Measurements from ENCODE around the gene AUTS2.

AUTS2 gene

DNA sequence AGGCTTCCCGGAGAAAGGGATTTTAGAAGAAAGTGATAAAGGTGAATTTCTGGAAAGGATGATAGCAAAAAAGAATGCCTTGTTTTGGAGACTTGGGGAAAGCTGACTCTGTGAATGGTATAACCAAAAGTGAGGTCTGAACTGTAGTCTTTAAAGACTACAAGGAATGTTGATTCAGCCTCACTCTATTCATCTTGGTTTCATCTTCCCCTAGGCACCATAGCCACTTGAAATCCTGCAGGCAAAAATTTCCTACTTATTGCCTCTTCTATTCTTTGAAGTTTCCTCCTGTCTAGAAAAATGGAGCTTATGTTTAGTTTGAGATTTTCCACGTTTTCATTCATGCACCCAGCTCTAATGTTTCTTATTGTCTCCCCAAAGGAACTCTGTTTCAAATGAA is 518.0 kb downstream of the AUTS2 start:
- no peaks in the 10 kb centered on the region for H3K9me3 ChIP-seq (ENCODE audit: control insufficient read depth in 1 of 2, low read length in 2 of 2)
- H3K4me3 ChIP-seq (ENCODE audit: low read depth in 1 of 2, low read length in 2 of 2): no peak overlapping the region
- H3K27me3 ChIP-seq (ENCODE audit: low read depth, low read length): no peaks in the 10 kb centered on the region

DNA sequence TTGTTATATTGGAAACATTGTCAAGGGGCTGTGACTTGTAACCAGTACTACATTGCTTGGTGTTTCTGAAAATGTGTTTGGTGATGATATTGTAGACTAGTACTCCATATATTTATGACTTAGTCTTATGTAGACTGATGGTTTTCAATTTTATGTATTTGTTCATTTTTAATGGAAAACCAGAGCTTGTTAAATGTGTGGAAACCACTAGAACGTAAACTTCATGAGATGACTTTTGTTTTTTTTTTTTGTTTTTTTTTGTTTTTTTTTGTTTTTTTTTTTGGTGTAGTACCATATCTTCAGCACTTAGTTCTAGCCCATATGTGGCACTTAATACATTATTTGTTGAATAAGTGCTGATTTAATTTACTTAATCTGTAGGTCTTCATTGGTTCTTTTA is 518.6 kb downstream of the AUTS2 start:
- H3K9me3 ChIP-seq (ENCODE audit: control insufficient read depth in 1 of 2, low read length in 2 of 2): peaks cover 3 to 4% of the 10 kb centered on the region in 2 donors
- no peak overlapping the region for H3K4me3 ChIP-seq (ENCODE audit: low read depth in 1 of 2, low read length in 2 of 2)
- H3K27me3 ChIP-seq (ENCODE audit: low read depth, low read length): no peaks in the 10 kb centered on the region
- no peak overlapping the region for H3K27ac ChIP-seq (ENCODE audit: low read length)
- H3K4me1 ChIP-seq (ENCODE audit: control insufficient read depth in 1 of 2, insufficient read depth in 2 of 2, low read length in 2 of 2): no peaks in the 10 kb centered on the region
- peaks cover 0 to 3% of the 10 kb centered on the region in 2 donors for H3K36me3 ChIP-seq (ENCODE audit: control insufficient read depth in 1 of 2, insufficient read depth in 2 of 2, low read length in 2 of 2)

More for the DNA sequence above, 518.0 kb downstream of the AUTS2 start:
- Histone ChIP-seq H3K4me1 (ENCODE audit: control insufficient read depth in 1 of 2, insufficient read depth in 2 of 2, low read length in 2 of 2) (no peaks in the 10 kb centered on the region), H3K27ac (ENCODE audit: low read length) (no peak overlapping the region), H3K36me3 (ENCODE audit: control insufficient read depth in 1 of 2, insufficient read depth in 2 of 2, low read length in 2 of 2) (peaks cover 0 to 2% of the 10 kb centered on the region in 2 donors)

DNA sequence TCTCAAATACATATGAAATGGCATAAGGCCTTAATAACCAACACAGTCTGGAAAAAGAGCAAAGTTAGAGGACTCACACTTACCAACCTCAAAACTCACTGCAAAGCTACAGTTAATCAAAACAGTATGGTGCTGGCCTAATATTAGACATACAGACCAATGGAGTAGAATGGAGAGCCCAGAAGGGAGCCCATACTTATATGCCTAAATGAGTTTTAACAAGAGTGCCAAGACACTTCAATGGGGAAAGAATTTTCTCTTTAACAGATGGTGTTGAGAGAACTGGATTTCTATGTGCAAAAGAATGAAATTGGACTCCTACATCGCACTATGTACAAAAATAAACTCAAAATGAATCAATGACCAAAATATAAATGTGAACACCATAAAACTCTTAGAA is 522.6 kb downstream of the AUTS2 start:
- Histone ChIP-seq H3K36me3 (ENCODE audit: control insufficient read depth in 1 of 2, insufficient read depth in 2 of 2, low read length in 2 of 2) (peaks cover 0 to 3% of the 10 kb centered on the region in 2 donors), H3K4me1 (ENCODE audit: control insufficient read depth in 1 of 2, insufficient read depth in 2 of 2, low read length in 2 of 2) (no peaks in the 10 kb centered on the region)

DNA sequence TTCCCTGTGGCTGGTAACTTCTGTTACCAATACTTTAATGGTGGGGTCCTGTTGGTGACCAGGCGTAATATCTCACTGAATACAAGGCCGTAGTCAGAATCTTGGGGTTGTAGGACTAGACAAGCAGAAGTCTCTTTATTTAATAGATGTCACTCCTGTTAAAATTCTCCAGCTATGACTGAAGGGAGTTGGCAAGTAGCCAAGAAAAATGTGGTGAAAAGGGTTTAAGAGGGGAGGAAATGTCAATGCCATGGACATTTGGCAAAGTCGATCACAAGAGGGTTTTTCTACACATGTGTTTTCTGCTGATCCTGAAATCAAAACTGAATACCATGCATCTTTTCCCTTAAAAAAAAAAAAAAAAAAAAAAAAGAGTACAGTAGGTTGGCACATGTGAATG is 533.5 kb downstream of the AUTS2 start:
- Histone ChIP-seq H3K27ac (ENCODE audit: low read length) (no peak overlapping the region), H3K4me1 (ENCODE audit: control insufficient read depth in 1 of 2, insufficient read depth in 2 of 2, low read length in 2 of 2) (peaks cover 0 to 13% of the 10 kb centered on the region in 2 donors), H3K9me3 (ENCODE audit: control insufficient read depth in 1 of 2, low read length in 2 of 2) (no peaks in the 10 kb centered on the region), H3K36me3 (ENCODE audit: control insufficient read depth in 1 of 2, insufficient read depth in 2 of 2, low read length in 2 of 2) (no peaks in the 10 kb centered on the region), H3K27me3 (ENCODE audit: low read depth, low read length) (no peaks in the 10 kb centered on the region), H3K4me3 (ENCODE audit: low read depth in 1 of 2, low read length in 2 of 2) (no peak overlapping the region)

More for the DNA sequence above, 522.6 kb downstream of the AUTS2 start:
- peaks cover 4 to 9% of the 10 kb centered on the region in 2 donors for H3K9me3 ChIP-seq (ENCODE audit: control insufficient read depth in 1 of 2, low read length in 2 of 2)
- no peak overlapping the region for H3K27ac ChIP-seq (ENCODE audit: low read length)
- no peaks in the 10 kb centered on the region for H3K27me3 ChIP-seq (ENCODE audit: low read depth, low read length)
- H3K4me3 ChIP-seq (ENCODE audit: low read depth in 1 of 2, low read length in 2 of 2): no peak overlapping the region

DNA sequence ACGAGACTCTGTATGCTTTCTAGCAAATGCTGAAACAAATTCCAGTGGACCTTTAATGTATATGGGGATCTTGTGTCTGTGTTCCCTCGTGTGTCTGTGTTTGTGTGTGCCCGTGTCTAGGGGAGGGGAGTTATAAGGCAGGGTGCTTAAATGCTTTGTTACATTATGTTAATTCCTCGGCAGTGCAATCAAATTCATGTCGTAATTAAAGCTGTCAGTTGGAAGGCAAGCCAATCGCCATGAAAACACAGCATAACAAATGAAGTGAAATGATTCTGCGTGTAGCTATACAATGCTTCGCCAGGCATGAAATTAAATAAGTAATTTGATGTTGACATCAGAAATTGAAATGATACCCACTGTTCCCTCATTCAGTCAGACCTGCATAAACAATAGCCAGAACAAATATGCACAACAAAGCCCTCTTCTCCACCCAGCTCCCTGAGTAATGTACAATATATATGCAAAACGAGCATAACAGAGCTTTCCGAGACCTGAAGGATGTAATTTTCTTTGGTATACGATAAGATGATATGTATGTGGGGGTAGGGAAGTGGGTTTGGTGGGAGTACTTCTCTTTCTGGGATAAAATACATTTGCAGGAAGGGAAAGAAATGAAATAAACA is 534.1 kb downstream of the AUTS2 start:
- H3K27ac ChIP-seq (ENCODE audit: low read length): no peak overlapping the region
- no peaks in the 10 kb centered on the region for H3K27me3 ChIP-seq (ENCODE audit: low read depth, low read length)
- no peak overlapping the region for H3K4me3 ChIP-seq (ENCODE audit: low read depth in 1 of 2, low read length in 2 of 2)
- peaks cover 0 to 13% of the 10 kb centered on the region in 2 donors for H3K4me1 ChIP-seq (ENCODE audit: control insufficient read depth in 1 of 2, insufficient read depth in 2 of 2, low read length in 2 of 2)
- H3K9me3 ChIP-seq (ENCODE audit: control insufficient read depth in 1 of 2, low read length in 2 of 2): no peaks in the 10 kb centered on the region
- no peaks in the 10 kb centered on the region for H3K36me3 ChIP-seq (ENCODE audit: control insufficient read depth in 1 of 2, insufficient read depth in 2 of 2, low read length in 2 of 2)

DNA sequence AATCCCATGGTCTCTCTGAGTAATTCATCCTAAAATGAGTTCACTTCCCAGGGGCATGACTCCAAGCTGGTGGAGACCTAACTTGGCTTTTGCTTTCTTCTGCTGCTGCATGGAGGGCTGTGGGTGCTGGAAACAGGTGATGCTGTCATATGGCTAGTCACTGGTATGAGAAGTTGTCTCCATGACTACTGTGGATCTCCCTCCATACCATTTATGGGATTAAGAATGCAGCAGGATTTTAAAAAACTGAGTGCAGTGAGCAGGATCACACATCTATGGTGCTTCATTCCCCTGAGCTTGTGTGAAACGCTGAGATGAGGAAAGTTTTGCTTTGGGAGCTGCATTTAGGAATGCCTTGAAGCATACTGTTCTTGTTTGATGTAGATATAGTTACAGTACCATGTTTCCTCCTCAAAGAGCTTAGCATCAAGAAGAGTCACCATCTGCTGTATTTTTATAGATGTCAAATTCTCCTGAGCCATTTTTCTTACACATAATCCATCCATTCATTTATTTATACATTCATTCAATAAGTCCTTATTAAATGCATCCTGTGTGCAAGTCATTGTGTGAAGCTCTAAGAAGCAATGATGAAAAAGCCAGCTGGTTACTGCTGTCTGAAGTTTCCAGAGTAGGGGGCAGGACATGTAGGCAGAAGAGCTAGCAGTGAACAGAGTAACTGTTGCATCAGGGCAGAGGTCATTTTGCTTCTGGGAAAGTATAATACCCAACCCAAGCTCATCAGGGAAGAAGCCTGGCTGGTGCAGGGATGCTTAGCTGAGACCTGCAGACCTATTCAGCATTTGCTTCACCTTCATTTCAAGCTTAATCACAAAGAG is 534.8 kb downstream of the AUTS2 start:
- H3K4me1 ChIP-seq (ENCODE audit: control insufficient read depth in 1 of 2, insufficient read depth in 2 of 2, low read length in 2 of 2): peaks cover 0 to 13% of the 10 kb centered on the region in 2 donors
- H3K9me3 ChIP-seq (ENCODE audit: control insufficient read depth in 1 of 2, low read length in 2 of 2): no peaks in the 10 kb centered on the region
- no peak overlapping the region for H3K27ac ChIP-seq (ENCODE audit: low read length)
- no peaks in the 10 kb centered on the region for H3K36me3 ChIP-seq (ENCODE audit: control insufficient read depth in 1 of 2, insufficient read depth in 2 of 2, low read length in 2 of 2)
- no peaks in the 10 kb centered on the region for H3K27me3 ChIP-seq (ENCODE audit: low read depth, low read length)
- no peak overlapping the region for H3K4me3 ChIP-seq (ENCODE audit: low read depth in 1 of 2, low read length in 2 of 2)

DNA sequence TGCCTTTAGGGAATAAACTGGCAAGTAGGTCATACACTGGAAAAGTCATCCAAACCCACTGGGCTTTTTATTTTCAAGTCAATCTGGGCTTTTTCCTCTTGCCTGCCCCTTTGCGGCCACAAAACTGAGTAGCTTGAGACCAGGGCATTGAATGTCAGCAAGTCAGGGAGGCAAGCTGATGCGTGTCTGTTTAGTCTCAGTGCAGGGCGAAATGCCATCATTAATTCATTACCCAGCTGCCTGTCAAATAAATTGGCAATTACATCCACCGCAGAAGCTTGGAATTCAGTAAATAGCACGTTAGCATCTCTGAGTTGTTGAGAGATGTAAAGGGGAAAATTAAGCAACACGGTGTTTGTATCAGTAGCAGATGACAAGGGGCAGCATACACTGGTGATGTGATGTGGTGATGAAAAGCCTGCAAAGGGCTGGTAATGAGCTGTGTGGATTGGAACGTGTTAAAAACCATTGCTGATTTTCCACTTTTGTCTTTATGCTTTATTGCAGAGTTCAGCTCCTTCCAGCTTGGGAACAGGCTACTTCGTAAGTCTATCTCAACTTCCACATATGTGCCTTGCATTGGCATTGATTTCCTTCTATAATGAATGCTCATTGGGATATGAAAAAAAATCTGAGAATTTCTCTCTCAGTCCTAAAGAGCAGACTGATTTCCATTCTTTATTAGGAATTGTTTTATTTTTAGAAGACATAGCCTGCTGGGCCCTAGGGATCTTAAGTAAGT is 535.9 kb downstream of the AUTS2 start:
- Histone ChIP-seq H3K4me3 (ENCODE audit: low read depth in 1 of 2, low read length in 2 of 2) (no peak overlapping the region), H3K9me3 (ENCODE audit: control insufficient read depth in 1 of 2, low read length in 2 of 2) (no peaks in the 10 kb centered on the region), H3K27me3 (ENCODE audit: low read depth, low read length) (no peaks in the 10 kb centered on the region), H3K27ac (ENCODE audit: low read length) (no peak overlapping the region), H3K4me1 (ENCODE audit: control insufficient read depth in 1 of 2, insufficient read depth in 2 of 2, low read length in 2 of 2) (peaks cover 0 to 13% of the 10 kb centered on the region in 2 donors), H3K36me3 (ENCODE audit: control insufficient read depth in 1 of 2, insufficient read depth in 2 of 2, low read length in 2 of 2) (no peaks in the 10 kb centered on the region)

DNA sequence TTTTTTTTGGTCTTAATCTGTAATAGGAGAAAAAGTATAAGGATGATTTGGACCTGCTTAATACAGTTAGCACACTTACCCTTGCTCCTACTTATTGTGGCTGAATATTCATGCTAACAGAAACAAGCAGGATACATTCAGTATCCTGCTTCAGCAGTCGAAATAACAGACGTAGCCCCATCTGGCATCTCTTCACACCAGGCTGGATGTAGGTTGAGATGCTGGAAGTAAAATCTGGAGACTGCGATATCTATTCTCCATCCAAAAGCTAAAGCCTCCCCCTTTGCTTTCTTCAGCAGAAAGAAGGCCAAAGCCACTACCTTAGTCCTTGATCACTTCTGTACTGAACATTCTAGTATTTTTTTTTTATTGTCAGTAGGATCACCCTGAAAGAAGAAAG is 537.4 kb downstream of the AUTS2 start:
- peaks cover 0 to 13% of the 10 kb centered on the region in 2 donors for H3K4me1 ChIP-seq (ENCODE audit: control insufficient read depth in 1 of 2, insufficient read depth in 2 of 2, low read length in 2 of 2)
- no peaks in the 10 kb centered on the region for H3K27me3 ChIP-seq (ENCODE audit: low read depth, low read length)
- H3K27ac ChIP-seq (ENCODE audit: low read length): no peak overlapping the region
- H3K9me3 ChIP-seq (ENCODE audit: control insufficient read depth in 1 of 2, low read length in 2 of 2): no peaks in the 10 kb centered on the region
- H3K4me3 ChIP-seq (ENCODE audit: low read depth in 1 of 2, low read length in 2 of 2): no peak overlapping the region
- no peaks in the 10 kb centered on the region for H3K36me3 ChIP-seq (ENCODE audit: control insufficient read depth in 1 of 2, insufficient read depth in 2 of 2, low read length in 2 of 2)

DNA sequence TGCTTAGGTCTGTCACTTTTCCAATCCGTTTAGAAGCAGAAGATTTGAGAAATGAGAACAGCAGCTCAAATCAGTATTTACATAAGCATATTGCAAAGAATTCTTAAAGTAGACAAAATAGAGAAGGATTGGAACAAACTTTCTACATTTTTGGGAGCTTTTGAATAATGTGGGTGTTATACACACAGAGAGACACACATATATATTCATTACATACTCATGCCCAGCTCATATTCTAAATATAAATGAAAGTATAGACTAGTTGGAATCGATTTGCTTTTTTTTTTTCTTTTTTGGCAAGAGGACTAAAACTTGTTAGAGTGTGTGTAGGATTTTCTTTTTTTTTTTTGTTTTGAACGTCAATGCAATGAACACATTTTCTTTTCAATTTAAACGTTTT is 538.9 kb downstream of the AUTS2 start:
- Histone ChIP-seq H3K36me3 (ENCODE audit: control insufficient read depth in 1 of 2, insufficient read depth in 2 of 2, low read length in 2 of 2) (no peaks in the 10 kb centered on the region), H3K4me1 (ENCODE audit: control insufficient read depth in 1 of 2, insufficient read depth in 2 of 2, low read length in 2 of 2) (peaks cover 0 to 13% of the 10 kb centered on the region in 2 donors), H3K4me3 (ENCODE audit: low read depth in 1 of 2, low read length in 2 of 2) (no peak overlapping the region), H3K27me3 (ENCODE audit: low read depth, low read length) (no peaks in the 10 kb centered on the region), H3K27ac (ENCODE audit: low read length) (no peak overlapping the region), H3K9me3 (ENCODE audit: control insufficient read depth in 1 of 2, low read length in 2 of 2) (no peaks in the 10 kb centered on the region)

DNA sequence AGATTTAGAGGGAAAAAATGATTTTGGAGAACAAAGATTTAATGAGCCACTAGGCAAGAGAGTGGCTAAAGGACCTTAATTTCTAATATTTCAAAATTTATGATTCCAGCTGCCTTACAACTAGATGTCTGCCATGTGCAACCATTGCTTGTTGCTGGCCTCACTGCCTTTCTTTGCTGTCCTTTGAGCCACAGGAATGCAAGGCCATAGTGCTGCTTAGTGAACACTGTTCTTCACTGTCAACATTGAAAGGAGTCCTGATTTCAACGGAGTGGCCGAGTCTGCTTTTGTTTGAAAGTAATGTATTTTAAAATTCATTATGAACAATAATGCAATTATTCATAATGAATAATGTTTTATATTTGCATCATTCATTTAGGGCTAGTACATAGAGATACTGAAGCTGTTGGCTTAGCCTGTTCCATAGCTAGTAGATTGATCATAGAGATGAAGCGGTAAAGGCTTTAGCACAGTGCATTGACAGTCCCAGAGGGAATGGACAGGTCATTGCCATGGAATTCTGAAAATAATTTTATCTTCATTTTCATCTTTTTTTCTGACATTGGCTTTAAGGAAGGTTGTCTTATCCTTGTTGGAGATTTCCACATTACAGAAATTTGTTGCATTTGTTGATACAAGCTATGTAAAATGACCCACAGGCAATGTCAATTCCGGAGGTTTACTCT is 544.1 kb downstream of the AUTS2 start:
- Histone ChIP-seq H3K9me3 (ENCODE audit: control insufficient read depth in 1 of 2, low read length in 2 of 2) (no peaks in the 10 kb centered on the region), H3K27me3 (ENCODE audit: low read depth, low read length) (no peaks in the 10 kb centered on the region), H3K4me3 (ENCODE audit: low read depth in 1 of 2, low read length in 2 of 2) (no peak overlapping the region), H3K27ac (ENCODE audit: low read length) (no peak overlapping the region), H3K36me3 (ENCODE audit: control insufficient read depth in 1 of 2, insufficient read depth in 2 of 2, low read length in 2 of 2) (no peaks in the 10 kb centered on the region), H3K4me1 (ENCODE audit: control insufficient read depth in 1 of 2, insufficient read depth in 2 of 2, low read length in 2 of 2) (peaks cover 0 to 6% of the 10 kb centered on the region in 2 donors)

Measured in muscle layer of duodenum (tissue), 2 donors.